DMS53 treated with DMSO at 0.1 percent for 48 hours (cell line): Measurements from ENCODE around the gene VSIG8.

Experiments used
- DNase-seq: peaks from one replicate; lab custom pipeline; 2025; ENCODE audit not compliant: unreplicated experiment; lab: John Stamatoyannopoulos, UW

Gene VSIG8

GRCh38 chr1:159859767-159860322 is 2.6 kb downstream of the VSIG8 start:
- DNase-seq = no peak

- DNase-seq = no peak
Measured at GRCh38 chr1:159857889-159858288, 4.6 kb downstream of the VSIG8 start.

DNA sequence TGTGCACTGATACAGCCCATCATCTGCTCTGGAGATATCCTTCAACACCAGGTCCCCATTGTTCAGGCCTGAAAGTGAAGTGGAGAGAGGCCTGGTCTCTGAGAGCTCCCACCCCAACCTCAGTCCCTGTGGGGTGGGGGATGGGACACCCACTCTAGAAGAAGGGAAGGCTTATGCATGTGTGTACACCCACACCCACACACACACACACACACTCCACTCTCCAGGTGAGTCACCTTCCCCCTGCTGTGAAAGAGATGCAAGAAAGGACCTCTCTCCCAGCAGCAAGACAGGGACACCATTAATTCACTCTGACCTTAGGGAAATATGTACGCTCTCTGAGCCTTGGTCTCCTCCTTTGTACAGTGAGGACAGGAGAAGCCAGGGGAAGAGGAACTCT is 5.9 kb downstream of the VSIG8 start:
- peak; percentile 16 for DNase-seq

GRCh38 chr1:159855709-159856108 is 6.7 kb downstream of the VSIG8 start:
- no peak for DNase-seq

DNA sequence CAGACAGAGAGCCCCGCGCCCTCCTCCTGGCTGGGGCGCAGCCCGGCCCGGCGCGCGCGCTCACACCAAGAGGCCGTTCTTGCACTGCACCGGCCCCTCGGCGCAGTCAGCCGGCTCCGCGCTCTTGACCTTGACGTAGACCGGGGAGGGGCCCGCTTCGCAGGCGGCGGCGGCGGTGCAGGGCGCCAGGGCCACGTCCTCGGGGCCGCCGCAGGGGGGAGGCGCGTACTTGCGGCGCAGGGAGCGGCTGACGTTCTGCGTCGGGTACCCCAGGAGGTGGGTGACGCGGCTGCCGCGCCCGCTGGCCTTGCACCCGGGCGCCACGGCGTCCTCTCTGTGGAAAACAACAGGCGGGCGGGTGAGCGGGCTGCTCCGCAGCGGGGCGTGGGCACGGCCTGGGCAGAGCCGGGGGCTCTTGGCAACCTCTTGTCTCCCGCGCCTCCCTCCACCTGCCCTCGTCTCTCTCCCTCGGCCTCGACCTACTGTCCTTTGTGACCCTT is 7.7 kb downstream of the VSIG8 start:
- DNase-seq = peak; percentile 65

DNA sequence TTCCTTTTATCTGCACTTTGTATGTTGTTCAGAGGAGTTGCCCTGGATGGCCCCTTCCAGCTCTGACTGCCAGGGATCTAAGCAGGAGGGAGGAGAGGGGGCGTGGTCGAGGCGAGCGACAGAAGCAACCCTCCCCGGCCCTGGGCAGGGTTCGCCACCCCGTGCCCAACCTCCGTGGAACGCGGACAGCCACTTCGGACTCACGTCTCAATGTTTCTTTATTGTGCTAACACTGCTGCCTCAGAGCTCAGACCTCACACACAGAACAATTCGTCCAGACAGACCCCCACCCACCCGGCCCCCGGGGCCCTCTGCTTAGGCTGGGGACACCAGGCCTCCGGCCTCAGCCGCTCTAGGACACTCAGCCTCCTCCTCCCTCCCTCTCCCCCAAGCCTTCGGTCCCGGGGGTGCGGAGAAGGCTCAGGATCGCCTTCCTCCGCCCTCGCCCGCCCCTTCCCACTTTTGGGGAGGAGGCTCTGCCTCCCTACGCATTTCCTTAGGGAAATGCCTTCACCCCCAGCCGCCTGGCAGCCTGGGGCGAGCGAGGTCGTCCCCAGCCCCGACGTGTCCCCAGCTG is 8.3 kb downstream of the VSIG8 start:
- DNase-seq = peak; percentile 74

GRCh38 chr1:159853417-159854115 is 8.9 kb downstream of the VSIG8 start:
- DNase-seq = no peak

DNA sequence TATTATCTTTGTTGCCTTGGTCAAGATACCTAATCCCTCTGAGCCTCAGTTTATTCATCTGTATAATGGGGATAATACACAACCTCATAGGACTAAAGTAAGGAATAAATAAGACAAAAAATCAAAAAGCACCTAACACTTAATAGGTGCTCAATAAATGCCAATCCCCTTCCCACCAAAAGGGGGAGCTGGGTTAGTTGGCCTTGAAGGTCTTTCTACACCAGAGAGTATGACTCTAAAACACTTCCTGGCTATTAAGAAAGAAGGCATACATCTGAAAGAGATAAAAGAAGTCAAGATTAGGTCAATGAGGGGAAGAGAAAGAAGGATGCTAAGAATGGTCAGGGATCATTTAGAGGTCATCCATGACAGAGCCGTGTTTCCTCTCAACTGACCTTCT is 11.1 kb downstream of the VSIG8 start:
- no peak for DNase-seq

- DNase-seq = no peak
Measured at GRCh38 chr1:159849626-159850366, 12.7 kb downstream of the VSIG8 start.

DNA sequence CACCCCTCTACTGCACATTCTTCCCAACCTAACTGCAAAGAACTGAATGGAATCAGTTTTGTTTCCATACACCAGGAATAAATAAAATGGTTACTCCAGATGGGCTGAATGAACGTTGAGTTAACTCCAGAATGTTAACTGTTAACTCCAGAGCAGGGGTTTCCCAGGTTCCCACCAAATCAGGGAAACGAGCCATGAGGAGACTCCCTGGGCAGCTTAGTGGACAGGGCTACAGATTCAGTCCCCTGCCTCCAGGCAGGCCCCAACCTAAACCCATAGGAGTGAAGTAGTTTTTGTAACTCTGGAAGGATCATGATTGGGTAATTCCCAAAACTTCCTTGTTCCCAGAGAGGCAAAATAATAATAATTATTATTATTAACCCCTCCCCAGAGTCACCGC is 14.1 kb downstream of the VSIG8 start:
- no peak for DNase-seq

- DNase-seq = no peak
Measured at GRCh38 chr1:159847231-159847630, 15.2 kb downstream of the VSIG8 start.

DNA sequence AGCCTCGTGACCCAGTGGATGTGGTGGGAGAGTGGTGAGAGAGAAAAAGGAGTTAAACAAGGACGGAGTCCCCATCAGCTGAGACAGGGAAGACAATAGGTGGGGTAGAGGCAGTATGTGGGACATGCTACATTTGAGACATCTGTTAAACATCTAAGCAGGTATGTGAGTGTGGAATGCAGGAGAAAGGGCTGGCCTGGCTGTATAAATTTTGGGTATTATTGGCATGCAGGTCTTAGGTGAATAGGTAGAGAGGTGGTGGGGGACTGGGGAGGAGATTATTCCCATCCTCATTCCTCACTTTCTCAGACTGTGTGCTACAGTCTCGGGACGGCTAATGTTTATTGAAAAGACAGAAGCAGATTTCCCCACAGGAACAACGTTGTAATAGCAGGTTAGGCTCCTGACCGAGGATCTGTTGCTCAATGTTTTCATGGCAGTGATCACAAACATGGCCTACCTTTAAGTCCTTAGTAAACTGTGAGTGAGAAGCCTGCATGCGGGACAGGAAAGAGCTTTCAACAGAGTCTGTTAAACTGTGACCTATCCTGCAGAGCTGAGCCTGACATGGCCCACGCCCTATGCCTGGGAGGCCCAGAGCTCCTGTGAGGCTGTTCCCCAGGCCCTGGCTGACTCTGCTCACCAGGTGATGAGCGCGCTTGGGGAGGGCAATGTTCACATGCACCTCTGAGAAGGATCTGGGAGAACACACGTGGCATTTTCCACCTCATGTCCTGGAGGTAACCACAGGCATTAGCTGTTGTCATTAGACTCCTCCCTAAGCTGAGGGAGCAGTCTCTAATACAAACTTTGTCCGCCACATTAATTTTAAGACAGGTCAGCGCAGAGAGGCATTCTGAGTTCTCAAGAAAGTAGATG is 16.5 kb downstream of the VSIG8 start:
- no peak for DNase-seq

DNA sequence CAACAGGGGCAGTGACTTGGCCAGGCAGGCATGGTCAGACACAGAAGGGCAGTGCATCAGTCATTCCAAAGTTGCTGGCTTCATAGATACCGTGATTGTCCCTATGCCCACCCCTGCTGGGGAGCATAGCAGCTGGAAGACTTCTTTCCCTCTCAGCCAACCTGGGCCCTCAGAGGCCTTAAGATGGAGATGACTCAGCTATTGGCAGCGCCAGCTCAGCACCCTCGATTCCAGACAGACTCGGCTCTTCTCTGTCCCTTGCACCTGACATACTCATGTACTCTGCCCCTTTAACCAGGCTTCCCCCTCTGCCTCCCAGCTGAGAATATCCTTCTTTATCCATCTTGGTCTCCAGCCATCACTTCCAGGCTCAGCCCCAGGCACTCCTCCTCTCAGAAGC is 19.0 kb downstream of the VSIG8 start:
- no peak for DNase-seq

DNA sequence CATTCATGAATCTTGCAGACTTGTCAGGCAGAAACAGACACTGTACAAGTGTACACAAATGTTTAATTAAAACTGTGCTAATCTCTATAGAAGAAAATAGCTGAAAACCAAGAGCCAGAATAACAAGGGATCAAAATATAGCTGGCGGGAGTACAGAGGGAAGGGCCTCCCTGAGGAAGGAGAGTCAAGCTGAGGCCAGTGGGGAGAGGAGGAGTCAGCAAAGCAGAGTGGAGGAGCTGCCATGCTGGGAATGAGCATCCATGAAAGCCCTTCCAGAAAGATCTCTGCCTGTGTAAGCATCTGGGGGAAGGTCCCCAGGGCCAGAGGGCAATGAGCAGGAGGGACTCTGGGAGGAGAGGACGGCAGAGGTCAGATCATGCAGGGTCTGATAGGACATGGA is 20.7 kb downstream of the VSIG8 start:
- DNase-seq = no peak

DNA sequence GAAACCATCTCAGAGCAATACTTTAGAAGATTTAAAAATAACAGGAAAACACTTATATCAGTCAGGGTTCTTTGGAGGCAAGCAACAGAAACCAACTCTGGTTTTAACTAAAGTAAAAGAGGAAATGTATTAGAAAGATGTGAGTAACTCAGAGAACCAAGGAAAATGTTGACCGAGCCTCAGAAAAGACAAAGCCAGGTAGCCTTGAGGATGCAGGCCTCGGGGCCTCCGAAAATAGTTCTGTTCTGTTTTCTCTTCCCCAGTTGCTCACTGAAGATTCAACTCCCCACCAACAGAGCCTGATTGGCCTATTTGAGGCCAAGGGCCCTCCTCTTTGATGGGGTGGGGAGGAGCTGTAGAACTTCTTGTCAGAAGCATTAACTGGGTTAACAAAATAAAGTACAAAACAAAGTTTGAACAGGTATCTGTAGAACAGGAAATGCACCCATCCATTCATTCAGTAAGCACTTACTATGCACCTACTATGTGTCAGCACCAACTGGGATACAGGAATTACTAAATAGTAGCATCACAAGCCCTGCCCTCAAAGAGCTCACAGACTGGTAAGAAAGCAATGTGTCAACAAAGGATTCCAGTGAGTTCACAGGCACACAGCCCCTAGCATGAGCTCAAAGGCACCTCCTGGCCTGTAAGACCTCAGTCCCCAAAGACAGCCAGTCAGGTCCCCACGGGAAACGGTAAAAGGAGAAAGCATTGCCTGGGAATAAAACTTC is 23.2 kb downstream of the VSIG8 start:
- no peak for DNase-seq

- no peak for DNase-seq
Measured at GRCh38 chr1:159838715-159839114, 23.7 kb downstream of the VSIG8 start.

DNA sequence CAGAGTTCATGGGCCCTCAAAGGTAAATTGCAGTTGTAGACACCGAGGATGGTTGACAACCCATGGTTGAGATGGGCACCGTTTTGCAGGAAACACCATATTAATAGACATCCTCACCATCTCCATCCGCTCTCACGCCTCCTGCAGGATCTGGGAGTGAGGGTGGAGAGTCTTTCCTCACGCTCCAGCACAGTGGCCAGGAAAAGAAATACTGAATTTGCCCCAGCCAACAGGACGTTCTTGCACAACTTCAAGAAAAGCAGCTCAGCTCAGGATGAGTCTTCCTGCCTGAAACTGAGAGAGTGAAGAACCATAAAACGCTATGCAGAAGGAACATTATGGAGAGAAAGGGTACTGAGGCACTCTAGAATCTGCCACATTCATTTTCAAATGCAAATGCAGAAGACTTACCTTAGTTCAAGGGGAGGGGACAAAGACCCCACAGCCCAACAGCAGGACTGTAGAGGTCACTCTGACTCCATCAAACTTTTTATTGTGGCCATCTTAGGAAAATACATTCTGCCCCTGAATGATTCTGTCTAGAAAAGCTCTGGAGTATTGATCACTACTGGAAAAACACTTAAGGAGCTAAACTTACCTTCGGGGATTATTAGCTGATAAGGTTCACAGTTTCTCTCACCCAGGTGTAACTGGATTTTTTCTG is 26.5 kb downstream of the VSIG8 start:
- DNase-seq = no peak

GRCh38 chr1:159835356-159835755 is 27.1 kb downstream of the VSIG8 start:
- DNase-seq = no peak

- no peak for DNase-seq
Measured at GRCh38 chr1:159832309-159832708, 30.1 kb downstream of the VSIG8 start.
